Gastrocnemius medialis (tissue), 4 donors: ENCODE measurements around the gene ST8SIA6. TPM values are rescaled to one million over a fixed set of nuclear protein-coding genes. Genes with fewer than 3 reads are reported as not detected.

Source experiments
- ATAC-seq, 2 donors: fragments of 150-250 bp; one replicate each; pipeline ENCODE4 v1.9.1; 2016
- DNase-seq, 2 donors: peaks; one replicate each; pipeline ENCODE4 v3.0.0-alpha.2; 2019
- H3K27ac ChIP-seq, 4 donors: fragments of 200-600 bp; sonication (generic); 1 replicate in 1 of 4; 2 replicates in 3 of 4; pipeline ENCODE4 v1.5.1; 2016 to 2018; ENCODE audit warnings: mild to moderate bottlenecking in 2 of 4, moderate library complexity in 1 of 4
- H3K27me3 ChIP-seq, 3 donors: fragments of 200-600 bp; sonication (generic) in 2 of 3; 1 replicate in 1 of 3; 2 replicates in 2 of 3; pipeline versions ENCODE4 v1.5.1 to v1.6.0; 2016 to 2019; ENCODE audit warnings: mild to moderate bottlenecking in 1 of 3, moderate library complexity in 1 of 3
- H3K36me3 ChIP-seq, 2 donors: fragments of 200-600 bp; sonication (generic) in 1 of 2; one replicate each; pipeline ENCODE4 v1.5.1; 2017 to 2018
- H3K4me1 ChIP-seq, 2 donors: fragments of 200-600 bp; sonication (generic) in 1 of 2; one replicate each; pipeline ENCODE4 v1.5.1; 2016 to 2017; ENCODE audit warnings: mild to moderate bottlenecking in 2 of 2
- H3K4me3 ChIP-seq, 4 donors: fragments of 200-600 bp; sonication (generic) in 3 of 4; 1 replicate in 1 of 4; 2 replicates in 3 of 4; pipeline ENCODE4 v1.5.1; 2016 to 2019; ENCODE audit warnings: mild to moderate bottlenecking in 2 of 4
- H3K9me3 ChIP-seq, 3 donors: fragments of 200-600 bp; sonication (generic) in 2 of 3; 1 replicate in 1 of 3; 2 replicates in 2 of 3; pipeline ENCODE4 v1.5.1; 2016 to 2019
- POLR2A ChIP-seq, 2 donors: fragments of 450-650 bp; IDR thresholded peaks; one replicate each; pipeline ENCODE4 v1.6.1; 2017; ENCODE audit warnings: antibody characterized with exemption in 2 of 2, mild to moderate bottlenecking in 2 of 2, moderate library complexity in 2 of 2
- in situ Hi-C, 4 donors: fragments of 200-750 bp; cut with MboI; loops; one replicate each; pipeline versions ENCODE4 v1.15.0 to v1.8.0; 2017; ENCODE audit warnings: low sequenced_read_pairs in 4 of 4
- intact Hi-C: fragments of 100-400 bp; cut with DNase I; formaldehyde crosslinking; loops from one replicate; pipeline ENCODE4 v1.15.1; 2023; ENCODE audit warnings: low total_unique reads
- total RNA-seq, 4 donors: library from RNA; depleted of rRNA; stranded (reverse); fragments of >200 nt; gene quantifications; one replicate each; pipeline versions ENCODE4 v1.1.0 to v1.2.3, GENCODE V29; 2016
- TF ChIP-seq, protein P1 (sequence below), 5 experiments: fragments of 450-650 bp in 3 of 5; fragments of 200-600 bp in 2 of 5; sonication (generic) in 2 of 5; IDR thresholded peaks in 4 of 5; conservative IDR thresholded peaks in 1 of 5; 1 replicate in 4 of 5; 2 replicates in 1 of 5; pipeline ENCODE4 v1.5.1; 2016 to 2019; ENCODE audit warnings: antibody characterized with exemption in 5 of 5, mild to moderate bottlenecking in 3 of 5, moderate library complexity in 3 of 5

Gene ST8SIA6
- total RNA-seq, 4 donors from 2014 or later, result 0.27 to 0.66 (median 0.44) TPM

DNA sequence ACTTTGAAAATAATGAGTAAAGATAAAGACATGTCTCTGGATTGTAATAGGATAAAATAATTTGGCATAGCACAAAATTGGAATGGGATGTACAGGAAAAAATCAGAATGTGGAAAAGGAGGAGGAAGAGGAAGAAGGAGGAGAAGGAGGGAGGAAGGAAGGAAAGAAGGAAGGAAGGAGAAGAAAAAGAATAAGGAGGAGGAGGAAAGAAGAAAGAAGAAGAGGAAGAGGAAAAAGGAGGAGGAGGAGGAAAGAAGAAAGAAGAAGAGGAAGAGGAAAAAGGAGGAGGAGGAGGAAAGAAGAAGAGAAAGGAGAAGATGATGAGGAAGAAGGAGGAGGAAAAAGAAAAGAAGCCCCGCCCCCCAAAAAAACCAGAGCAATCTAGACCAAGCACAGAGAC lies 95.9 kb downstream of the ST8SIA6 start:
- H3K9me3 ChIP-seq, result no peaks in the 10 kb centered on the region
- DNase-seq, result no peak
- intact Hi-C loops, result no loop called here
- no peaks in the 10 kb centered on the region for H3K27me3 ChIP-seq
- no peak overlapping the region for H3K27ac ChIP-seq
- TF ChIP-seq, protein P1, sequence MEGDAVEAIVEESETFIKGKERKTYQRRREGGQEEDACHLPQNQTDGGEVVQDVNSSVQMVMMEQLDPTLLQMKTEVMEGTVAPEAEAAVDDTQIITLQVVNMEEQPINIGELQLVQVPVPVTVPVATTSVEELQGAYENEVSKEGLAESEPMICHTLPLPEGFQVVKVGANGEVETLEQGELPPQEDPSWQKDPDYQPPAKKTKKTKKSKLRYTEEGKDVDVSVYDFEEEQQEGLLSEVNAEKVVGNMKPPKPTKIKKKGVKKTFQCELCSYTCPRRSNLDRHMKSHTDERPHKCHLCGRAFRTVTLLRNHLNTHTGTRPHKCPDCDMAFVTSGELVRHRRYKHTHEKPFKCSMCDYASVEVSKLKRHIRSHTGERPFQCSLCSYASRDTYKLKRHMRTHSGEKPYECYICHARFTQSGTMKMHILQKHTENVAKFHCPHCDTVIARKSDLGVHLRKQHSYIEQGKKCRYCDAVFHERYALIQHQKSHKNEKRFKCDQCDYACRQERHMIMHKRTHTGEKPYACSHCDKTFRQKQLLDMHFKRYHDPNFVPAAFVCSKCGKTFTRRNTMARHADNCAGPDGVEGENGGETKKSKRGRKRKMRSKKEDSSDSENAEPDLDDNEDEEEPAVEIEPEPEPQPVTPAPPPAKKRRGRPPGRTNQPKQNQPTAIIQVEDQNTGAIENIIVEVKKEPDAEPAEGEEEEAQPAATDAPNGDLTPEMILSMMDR (IDR thresholded peaks at IDR 0.05 in 4 of 5, conservative IDR thresholded peaks at IDR 0.05 in 1 of 5), result no peak
- no peak for TF ChIP-seq POLR2A (IDR thresholded peaks at IDR 0.05)
- H3K4me3 ChIP-seq, result no peak overlapping the region
- no peak for ATAC-seq
- H3K4me1 ChIP-seq, result no peaks in the 10 kb centered on the region
- no peaks in the 10 kb centered on the region for H3K36me3 ChIP-seq
- in situ Hi-C loops, result no loop called here

DNA sequence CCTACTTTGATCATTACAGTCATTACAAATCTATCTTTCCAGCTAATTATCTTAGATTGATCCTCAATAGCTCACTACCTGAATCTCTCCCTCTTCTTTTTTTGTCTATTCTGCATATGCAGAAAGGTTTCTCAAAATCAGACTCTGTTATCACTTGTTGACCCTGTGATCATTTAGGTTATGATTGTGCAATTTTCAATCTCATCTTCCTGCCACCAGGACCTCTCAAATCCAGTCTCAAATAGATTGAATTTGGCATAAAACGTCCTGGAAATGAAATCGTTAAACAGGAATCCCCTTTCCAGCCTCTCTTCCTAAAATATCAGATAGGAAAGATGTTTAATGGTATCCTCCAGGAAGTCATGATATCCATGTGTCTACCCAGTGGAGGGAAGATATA lies 96.6 kb downstream of the ST8SIA6 start:
- no peaks in the 10 kb centered on the region for H3K9me3 ChIP-seq
- no peak overlapping the region for H3K4me3 ChIP-seq
- intact Hi-C loops (no loop called here), in situ Hi-C loops (no loop called here)
- H3K4me1 ChIP-seq, result no peaks in the 10 kb centered on the region
- no peak overlapping the region for H3K27ac ChIP-seq
- no peak for DNase-seq
- TF ChIP-seq, protein P1 (IDR thresholded peaks at IDR 0.05 in 4 of 5, conservative IDR thresholded peaks at IDR 0.05 in 1 of 5), result no peak
- TF ChIP-seq POLR2A (IDR thresholded peaks at IDR 0.05), result no peak
- no peak for ATAC-seq
- H3K27me3 ChIP-seq, result no peaks in the 10 kb centered on the region
- H3K36me3 ChIP-seq, result no peaks in the 10 kb centered on the region

DNA sequence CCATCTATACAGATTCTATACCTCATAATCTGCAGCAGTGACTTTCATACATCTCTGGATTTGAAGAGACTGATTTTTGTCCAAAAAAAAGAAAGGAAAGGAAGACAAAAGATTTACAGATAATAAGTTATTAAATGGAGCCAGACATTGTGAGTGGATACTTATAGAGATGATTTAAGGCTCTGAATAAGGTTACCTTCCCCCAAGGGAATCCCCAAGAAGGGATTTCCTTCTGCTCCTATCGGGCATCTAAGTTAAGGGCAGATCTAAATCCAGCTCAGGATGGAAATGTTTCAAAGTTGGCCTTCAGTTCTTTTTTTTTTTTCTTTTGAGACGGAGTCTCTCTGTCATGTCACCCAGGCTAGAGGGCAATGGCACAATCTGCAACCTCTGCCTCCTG lies 97.6 kb downstream of the ST8SIA6 start:
- no peaks in the 10 kb centered on the region for H3K9me3 ChIP-seq
- H3K4me1 ChIP-seq, result no peaks in the 10 kb centered on the region
- no peaks in the 10 kb centered on the region for H3K27me3 ChIP-seq
- TF ChIP-seq, protein P1 (IDR thresholded peaks at IDR 0.05 in 4 of 5, conservative IDR thresholded peaks at IDR 0.05 in 1 of 5), result no peak
- no peak for TF ChIP-seq POLR2A (IDR thresholded peaks at IDR 0.05)
- H3K27ac ChIP-seq, result no peak overlapping the region
- in situ Hi-C loops, result no loop called here
- ATAC-seq (no peak), DNase-seq (no peak)
- H3K36me3 ChIP-seq, result no peaks in the 10 kb centered on the region
- no peak overlapping the region for H3K4me3 ChIP-seq
- intact Hi-C loops, result no loop called here

DNA sequence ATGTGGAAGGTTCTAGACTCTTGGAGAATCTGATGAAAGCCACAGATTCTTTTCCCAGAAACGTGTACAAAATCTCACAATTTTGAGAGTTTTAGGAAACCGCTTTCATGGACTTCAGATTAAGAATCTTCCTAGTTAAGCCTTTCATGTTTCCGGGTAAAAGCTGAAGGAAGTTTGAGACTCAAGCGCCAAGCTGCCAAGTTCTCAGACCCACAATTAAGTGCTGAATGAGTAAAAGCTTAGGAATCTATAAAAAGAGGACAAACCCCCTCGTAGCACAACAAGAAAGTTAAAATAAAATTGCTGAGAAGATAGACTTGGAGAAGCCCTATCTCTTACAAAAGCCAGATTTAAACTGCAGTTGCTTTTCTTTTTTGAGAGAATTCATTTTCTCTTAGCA lies 99.6 kb downstream of the ST8SIA6 start:
- TF ChIP-seq, protein P1 (IDR thresholded peaks at IDR 0.05 in 4 of 5, conservative IDR thresholded peaks at IDR 0.05 in 1 of 5), result no peak
- no peak for TF ChIP-seq POLR2A (IDR thresholded peaks at IDR 0.05)
- in situ Hi-C loops, result no loop called here

DNA sequence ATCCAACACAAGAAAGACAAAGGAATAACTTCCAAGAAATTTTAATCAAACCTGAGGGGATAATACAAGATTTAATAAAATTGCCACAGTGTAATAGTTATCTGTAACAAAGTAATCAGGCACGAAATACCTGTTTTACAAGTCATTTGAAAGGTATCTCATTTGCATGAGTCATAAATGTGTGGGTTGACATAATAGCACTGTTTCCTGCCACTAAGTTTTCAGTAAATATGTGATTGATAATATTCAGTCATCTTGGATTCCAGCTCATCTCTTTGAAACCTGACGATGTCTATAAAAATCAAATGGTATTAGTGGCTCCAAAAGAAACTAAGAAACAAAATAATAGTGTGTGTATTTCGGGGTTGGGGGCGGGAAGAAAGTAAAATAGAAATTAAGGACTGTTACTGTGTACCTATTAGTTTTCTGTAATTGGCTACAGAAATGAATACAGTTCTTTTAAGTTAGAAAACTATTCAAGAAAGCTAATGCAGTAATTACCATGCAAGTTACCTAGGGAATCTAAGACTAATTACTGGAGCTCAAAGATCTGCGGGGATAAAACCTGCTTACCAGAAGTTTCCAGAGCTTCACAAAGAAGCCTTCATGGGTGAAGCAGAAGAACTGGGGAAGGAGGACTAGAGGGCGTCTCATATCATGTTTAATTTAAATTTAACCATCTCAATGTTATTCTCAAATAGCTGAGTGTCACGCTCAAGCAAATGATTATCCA lies 100.7 kb downstream of the ST8SIA6 start:
- ATAC-seq (no peak), DNase-seq (no peak)
- H3K9me3 ChIP-seq, result no peaks in the 10 kb centered on the region
- H3K27ac ChIP-seq, result no peak overlapping the region
- TF ChIP-seq, protein P1 (IDR thresholded peaks at IDR 0.05 in 4 of 5, conservative IDR thresholded peaks at IDR 0.05 in 1 of 5), result no peak
- no peak for TF ChIP-seq POLR2A (IDR thresholded peaks at IDR 0.05)
- intact Hi-C loops, result no loop called here
- H3K27me3 ChIP-seq, result no peaks in the 10 kb centered on the region
- in situ Hi-C loops, result no loop called here
- no peaks in the 10 kb centered on the region for H3K36me3 ChIP-seq
- no peaks in the 10 kb centered on the region for H3K4me1 ChIP-seq
- no peak overlapping the region for H3K4me3 ChIP-seq

More for the DNA sequence above, 99.6 kb downstream of the ST8SIA6 start:
- no peak overlapping the region for H3K4me3 ChIP-seq
- H3K27me3 ChIP-seq, result no peaks in the 10 kb centered on the region
- H3K4me1 ChIP-seq, result no peaks in the 10 kb centered on the region
- no peaks in the 10 kb centered on the region for H3K36me3 ChIP-seq
- no peak for DNase-seq
- ATAC-seq, result no peak
- H3K27ac ChIP-seq, result no peak overlapping the region
- intact Hi-C loops, result no loop called here
- H3K9me3 ChIP-seq, result no peaks in the 10 kb centered on the region
